Mucosa of stomach (tissue), 1 donor: ENCODE data around the gene HCN2.

ENCODE experiments used
- H3K27me3 ChIP-seq: one replicate; pipeline ENCODE4 v1.7.0; 2013; ENCODE audit warnings: mild to moderate bottlenecking, low read length; ENCODE audit not compliant: control insufficient read depth, insufficient read depth
- H3K36me3 ChIP-seq: one replicate; pipeline ENCODE4 v1.7.0; 2013; ENCODE audit warnings: low read length; ENCODE audit not compliant: control insufficient read depth, insufficient read depth
- H3K4me1 ChIP-seq: one replicate; pipeline ENCODE4 v1.7.0; 2013; ENCODE audit warnings: mild to moderate bottlenecking, low read length; ENCODE audit not compliant: control insufficient read depth, insufficient read depth
- H3K4me3 ChIP-seq: one replicate; pipeline ENCODE4 v1.7.0; 2013; ENCODE audit warnings: low read length
- H3K9ac ChIP-seq: one replicate; pipeline ENCODE4 v1.7.0; 2013; ENCODE audit warnings: mild to moderate bottlenecking, low read length, moderate library complexity
- H3K9me3 ChIP-seq: one replicate; pipeline ENCODE4 v1.7.0; 2013; ENCODE audit warnings: mild to moderate bottlenecking, low read length, moderate library complexity; ENCODE audit not compliant: control insufficient read depth
- donor health status: Pancreatic carcinoma.

HCN2 gene

DNA sequence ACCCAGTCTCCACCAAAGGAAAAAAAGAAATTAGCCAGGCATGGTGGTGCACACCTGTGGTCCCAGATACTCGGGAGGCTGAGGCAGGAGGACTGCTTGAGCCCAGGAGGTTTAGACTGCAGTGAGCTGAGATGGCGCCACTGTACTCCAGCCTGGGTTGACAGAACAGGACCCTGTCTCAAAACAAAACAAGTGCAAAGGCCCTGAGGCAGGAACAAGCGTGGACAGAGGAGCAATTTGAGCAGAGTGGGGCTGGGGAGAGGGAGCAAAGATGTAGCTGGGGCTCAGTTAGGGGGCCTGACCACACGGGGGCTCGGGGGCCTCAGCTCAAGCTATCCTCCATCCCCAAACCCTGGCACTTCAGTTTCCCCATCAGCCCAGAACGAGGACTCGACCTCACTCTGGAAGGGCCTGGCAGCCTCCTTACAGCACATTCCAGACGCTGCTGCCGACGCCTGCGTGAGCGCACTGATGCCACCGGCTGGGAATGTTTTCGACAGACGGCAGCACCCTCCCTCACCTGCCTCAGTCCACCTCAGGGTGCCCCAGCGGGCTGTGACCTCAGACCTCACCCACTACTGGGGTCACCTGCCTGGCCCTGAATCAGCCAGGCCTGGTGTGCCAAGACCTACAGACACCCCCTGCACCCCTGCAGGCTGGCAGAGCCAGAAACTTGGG is 45.4 kb downstream of the HCN2 start:
- no peak overlapping the region for H3K9ac ChIP-seq
- peaks cover 31% of the 10 kb centered on the region for H3K4me1 ChIP-seq
- no peaks in the 10 kb centered on the region for H3K36me3 ChIP-seq
- no peak overlapping the region for H3K4me3 ChIP-seq
- no peaks in the 10 kb centered on the region for H3K27me3 ChIP-seq
- no peaks in the 10 kb centered on the region for H3K9me3 ChIP-seq

DNA sequence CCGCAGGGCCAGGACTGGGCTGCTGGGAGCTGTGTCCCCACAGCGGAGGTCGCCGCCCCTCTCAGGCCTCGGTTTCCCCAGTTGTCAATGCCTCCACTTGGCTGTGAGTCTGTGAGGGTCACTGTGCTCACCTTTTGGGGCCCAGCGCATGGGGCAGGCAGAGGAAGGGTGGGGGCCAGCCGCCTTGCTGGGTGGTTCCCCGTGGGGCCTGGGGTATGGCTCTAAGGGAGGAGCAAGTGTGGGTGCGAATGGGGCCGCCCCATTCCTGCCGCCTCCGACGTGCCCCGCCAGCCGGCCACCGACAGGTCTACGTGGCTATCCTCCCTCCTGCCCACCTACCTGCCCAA is 49.2 kb downstream of the HCN2 start:
- Histone ChIP-seq H3K9ac (no peak overlapping the region), H3K9me3 (no peaks in the 10 kb centered on the region), H3K4me1 (peaks cover 19% of the 10 kb centered on the region), H3K27me3 (no peaks in the 10 kb centered on the region), H3K4me3 (peak overlapping the region; percentile 51), H3K36me3 (no peaks in the 10 kb centered on the region)

DNA sequence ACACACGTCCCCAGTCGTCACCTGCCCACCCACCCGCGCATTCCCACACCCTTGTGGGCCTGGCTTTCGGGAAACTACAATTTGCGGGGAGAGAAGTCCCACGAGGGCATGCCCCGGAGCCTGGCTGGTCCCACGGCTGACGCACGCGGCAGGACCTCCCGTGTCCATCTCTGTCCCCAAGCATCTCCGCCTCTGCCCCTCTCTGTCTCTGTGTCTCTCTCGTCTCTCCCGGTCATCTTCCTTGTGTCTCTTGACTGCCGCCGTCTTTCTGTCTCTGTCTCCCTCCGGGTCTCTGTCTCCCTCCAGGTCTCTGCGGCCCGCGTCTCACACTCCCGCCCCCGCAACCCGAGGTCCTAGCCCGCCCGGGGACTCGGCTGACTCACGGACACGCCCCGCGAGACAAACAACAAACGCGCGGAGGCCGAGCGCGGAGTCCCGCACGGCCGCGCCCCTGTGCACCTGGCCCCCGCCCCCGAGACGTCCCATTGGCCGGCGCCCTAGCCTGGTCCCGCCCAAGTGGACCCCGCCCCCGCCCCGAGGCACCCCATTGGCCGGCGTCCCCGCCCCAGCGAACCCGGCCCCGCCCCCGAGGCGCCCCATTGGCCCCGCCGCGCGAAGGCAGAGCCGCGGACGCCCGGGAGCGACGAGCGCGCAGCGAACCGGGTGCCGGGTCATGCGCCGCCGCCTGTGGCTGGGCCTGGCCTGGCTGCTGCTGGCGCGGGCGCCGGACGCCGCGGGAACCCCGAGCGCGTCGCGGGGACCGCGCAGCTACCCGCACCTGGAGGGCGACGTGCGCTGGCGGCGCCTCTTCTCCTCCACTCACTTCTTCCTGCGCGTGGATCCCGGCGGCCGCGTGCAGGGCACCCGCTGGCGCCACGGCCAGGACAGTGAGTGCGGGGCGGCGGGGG is 49.8 kb downstream of the HCN2 start, which contains the start of gene FGF22:
Gene FGF22, plus strand, starts transcription at position 627 of the 908 bp plus-strand sequence. Its CDS starts 47 bp downstream, at position 674.
- Histone ChIP-seq H3K36me3 (no peaks in the 10 kb centered on the region), H3K9ac (no peak within 1 kb of the TSS)

DNA sequence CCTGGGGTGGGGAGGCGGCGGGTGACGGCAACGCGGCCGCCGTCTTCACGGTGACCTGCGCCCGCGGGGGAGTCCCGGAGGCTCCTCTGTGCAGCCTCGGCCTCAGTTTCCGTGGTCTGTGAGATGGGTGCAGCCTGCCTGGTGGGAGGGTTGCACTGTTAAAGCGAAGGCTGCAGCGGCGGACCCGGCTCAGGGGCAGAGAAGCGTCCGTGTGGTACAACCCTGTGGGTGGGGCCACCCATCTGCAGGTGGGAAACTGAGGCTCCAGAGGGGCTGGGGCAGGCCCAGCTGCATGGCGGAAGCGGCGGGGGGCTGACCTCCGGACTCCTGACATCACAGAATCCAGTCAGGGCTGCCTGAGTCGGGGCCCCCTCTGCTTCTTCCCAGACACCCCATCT is 50.5 kb downstream of the HCN2 start:
- Histone ChIP-seq H3K4me3 (no peak overlapping the region), H3K36me3 (no peaks in the 10 kb centered on the region)

More for the DNA sequence above, 49.8 kb downstream of the HCN2 start, which contains the start of gene FGF22:
- H3K9me3 ChIP-seq = no peaks in the 10 kb centered on the region
- peak within 1 kb of the TSS; percentile 51 for H3K4me3 ChIP-seq
- peaks cover 13% of the 10 kb centered on the region for H3K4me1 ChIP-seq
- H3K27me3 ChIP-seq = no peaks in the 10 kb centered on the region

DNA sequence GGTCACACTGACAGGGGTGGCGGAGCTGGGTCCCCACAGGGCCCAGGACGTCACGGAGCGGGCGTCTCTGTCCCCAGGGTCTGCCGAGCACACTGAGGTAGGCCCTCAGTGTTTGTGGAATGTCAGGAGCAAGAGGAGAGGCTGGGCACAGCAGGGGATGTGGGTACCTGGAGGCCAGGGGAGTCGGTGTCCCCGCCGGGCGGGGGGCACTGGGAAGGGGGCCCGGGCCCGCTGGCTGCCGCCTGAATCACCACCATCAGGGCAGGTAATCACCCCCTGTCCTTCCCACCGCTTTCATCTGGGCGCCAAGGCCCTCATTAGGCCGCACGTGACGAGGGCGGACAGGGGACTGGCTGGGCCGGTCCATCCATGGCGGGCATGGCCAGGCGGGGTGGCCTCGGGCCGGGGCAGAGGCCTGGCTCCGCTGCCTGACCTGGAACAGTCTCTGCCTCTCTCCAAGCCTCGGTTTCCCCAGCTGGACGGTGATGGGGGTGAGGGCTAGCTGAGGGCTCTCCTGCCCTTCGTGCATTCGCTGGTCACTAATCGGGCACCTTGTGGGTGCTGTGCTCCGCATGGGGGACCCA is 51.0 kb downstream of the HCN2 start:
- H3K9me3 ChIP-seq = no peaks in the 10 kb centered on the region

More for the DNA sequence above, 50.5 kb downstream of the HCN2 start:
- no peak overlapping the region for H3K9ac ChIP-seq
- no peaks in the 10 kb centered on the region for H3K9me3 ChIP-seq
- H3K27me3 ChIP-seq = no peaks in the 10 kb centered on the region
- H3K4me1 ChIP-seq = peaks cover 12% of the 10 kb centered on the region

DNA sequence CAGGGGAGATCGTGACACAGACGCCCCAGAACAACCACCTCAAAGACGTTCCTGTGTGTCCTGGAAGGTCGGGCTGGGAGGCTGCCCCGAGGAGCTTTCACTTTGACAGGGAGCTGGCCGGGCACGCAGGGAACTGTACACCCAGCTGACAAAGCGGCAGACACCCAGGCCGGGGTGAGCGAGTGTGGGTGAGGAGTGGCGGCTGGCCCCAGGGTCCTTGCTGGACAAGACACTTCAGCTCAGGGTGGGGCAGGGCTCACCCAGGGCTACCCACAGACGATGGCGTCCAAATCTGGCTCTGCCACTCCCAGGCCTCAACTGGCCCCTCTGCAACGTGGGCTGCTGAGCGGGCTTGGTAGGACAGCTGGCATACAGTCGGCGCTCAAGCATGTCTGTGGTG is 52.0 kb downstream of the HCN2 start:
- Histone ChIP-seq H3K4me3 (no peak overlapping the region), H3K27me3 (no peaks in the 10 kb centered on the region), H3K36me3 (no peaks in the 10 kb centered on the region), H3K9ac (no peak overlapping the region), H3K9me3 (no peaks in the 10 kb centered on the region), H3K4me1 (peaks cover 12% of the 10 kb centered on the region)

More for the DNA sequence above, 51.0 kb downstream of the HCN2 start:
- H3K27me3 ChIP-seq = no peaks in the 10 kb centered on the region
- peaks cover 12% of the 10 kb centered on the region for H3K4me1 ChIP-seq
- H3K36me3 ChIP-seq = no peaks in the 10 kb centered on the region
- no peak overlapping the region for H3K9ac ChIP-seq
- H3K4me3 ChIP-seq = no peak overlapping the region

DNA sequence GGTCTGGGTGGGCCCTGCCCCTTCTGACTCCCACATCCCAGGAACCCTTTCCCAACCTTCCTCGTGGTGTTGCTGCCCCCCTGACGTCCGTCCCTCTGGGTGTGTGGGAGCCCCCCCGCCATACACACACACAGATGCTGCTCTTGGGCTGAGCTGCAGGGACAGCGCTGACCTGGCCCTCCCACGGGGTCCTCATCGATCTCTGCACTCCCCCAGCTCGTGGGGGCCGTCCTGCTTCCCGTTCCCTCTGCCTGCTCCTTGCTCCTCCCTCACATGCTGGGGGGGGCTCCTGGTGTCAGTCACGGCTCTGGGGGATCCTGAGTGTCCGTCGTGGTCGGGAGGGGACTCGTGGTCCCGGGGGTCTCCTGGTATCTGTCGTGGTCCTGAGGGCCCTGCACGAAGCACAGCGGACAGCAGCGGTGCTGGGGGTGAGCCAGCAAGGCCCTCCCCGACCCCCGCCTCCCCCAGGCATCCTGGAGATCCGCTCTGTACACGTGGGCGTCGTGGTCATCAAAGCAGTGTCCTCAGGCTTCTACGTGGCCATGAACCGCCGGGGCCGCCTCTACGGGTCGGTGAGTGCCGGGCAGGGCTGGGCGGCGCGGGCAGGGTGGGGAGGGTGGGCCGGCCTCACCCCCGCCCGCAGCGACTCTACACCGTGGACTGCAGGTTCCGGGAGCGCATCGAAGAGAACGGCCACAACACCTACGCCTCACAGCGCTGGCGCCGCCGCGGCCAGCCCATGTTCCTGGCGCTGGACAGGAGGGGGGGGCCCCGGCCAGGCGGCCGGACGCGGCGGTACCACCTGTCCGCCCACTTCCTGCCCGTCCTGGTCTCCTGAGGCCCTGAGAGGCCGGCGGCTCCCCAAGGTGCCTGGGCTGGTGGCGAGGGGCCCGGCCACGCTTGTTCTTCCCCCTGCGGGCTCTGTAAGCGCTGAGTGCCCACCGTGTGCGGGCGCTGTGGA is 53.4 kb downstream of the HCN2 start:
- H3K9ac ChIP-seq = no peak overlapping the region
- no peaks in the 10 kb centered on the region for H3K36me3 ChIP-seq
- H3K27me3 ChIP-seq = no peaks in the 10 kb centered on the region
- H3K4me3 ChIP-seq = no peak overlapping the region
- H3K4me1 ChIP-seq = peaks cover 12% of the 10 kb centered on the region
- no peaks in the 10 kb centered on the region for H3K9me3 ChIP-seq

DNA sequence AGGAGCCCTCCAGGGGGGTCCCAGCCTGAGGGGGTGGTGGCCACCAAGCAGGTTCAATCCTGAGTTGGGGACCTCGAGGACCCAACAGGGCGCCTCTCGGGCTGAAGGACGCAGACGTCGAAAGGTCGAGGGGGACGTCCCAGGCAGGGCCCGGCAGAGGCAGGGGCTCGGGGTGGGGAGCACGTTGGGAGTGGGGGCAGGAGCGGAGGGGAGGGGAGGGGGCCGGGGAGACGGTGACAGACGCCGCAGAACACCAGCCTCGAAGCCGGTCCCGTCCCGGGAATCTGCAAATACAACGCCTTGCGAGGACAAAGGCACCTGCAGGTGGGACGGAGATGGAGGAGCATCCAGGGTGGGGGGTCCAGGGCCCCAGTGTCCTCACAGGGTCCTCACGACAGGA is 54.1 kb downstream of the HCN2 start:
- Histone ChIP-seq H3K9me3 (no peaks in the 10 kb centered on the region), H3K36me3 (no peaks in the 10 kb centered on the region), H3K9ac (no peak overlapping the region), H3K4me3 (no peak overlapping the region), H3K27me3 (no peaks in the 10 kb centered on the region), H3K4me1 (peaks cover 12% of the 10 kb centered on the region)

DNA sequence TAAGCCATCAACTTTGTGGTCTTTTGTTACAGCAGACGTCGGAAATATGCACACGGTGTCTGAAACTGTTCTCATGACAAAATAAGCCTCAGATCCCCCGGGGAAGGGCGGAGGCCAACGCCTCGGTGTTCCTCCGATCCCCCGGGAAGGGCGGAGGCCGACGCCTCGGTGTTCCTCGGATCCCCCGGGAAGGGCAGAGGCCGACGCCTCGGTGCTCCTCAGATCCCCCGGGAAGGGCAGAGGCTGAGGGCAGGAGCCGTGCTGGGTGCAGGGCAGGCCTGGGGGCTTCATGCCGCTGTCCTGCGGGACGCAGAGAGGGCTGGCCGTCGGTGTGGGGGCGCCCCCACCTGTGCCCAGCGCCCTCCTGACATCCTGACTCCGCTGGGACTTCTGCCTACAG is 54.7 kb downstream of the HCN2 start:
- Histone ChIP-seq H3K36me3 (no peaks in the 10 kb centered on the region), H3K27me3 (no peaks in the 10 kb centered on the region), H3K9ac (no peak overlapping the region), H3K4me1 (peaks cover 6% of the 10 kb centered on the region), H3K9me3 (no peaks in the 10 kb centered on the region), H3K4me3 (no peak overlapping the region)

DNA sequence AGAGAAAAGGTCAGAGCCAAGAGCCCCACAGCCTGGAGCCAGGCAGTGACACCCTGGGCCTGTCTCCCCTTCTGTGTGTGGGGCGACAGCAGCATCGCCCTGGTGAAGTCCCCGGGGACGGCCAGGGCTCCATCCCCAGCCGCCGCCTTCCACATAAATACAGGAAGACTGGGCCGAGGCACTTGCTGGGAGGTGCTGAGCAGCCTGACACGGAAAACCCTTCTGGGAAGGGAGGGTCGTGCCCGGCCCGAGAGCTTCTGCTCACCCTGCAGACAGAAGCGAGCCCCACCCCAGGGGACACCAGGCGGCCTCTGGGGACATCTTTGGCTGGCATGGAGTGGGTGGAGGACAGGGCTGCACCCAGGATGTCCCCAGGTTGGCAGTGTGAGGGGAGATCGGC is 55.1 kb downstream of the HCN2 start:
- H3K4me1 ChIP-seq = peaks cover 4% of the 10 kb centered on the region
- H3K27me3 ChIP-seq = no peaks in the 10 kb centered on the region
- H3K4me3 ChIP-seq = no peak overlapping the region
- H3K9ac ChIP-seq = no peak overlapping the region
- no peaks in the 10 kb centered on the region for H3K36me3 ChIP-seq
- no peaks in the 10 kb centered on the region for H3K9me3 ChIP-seq

DNA sequence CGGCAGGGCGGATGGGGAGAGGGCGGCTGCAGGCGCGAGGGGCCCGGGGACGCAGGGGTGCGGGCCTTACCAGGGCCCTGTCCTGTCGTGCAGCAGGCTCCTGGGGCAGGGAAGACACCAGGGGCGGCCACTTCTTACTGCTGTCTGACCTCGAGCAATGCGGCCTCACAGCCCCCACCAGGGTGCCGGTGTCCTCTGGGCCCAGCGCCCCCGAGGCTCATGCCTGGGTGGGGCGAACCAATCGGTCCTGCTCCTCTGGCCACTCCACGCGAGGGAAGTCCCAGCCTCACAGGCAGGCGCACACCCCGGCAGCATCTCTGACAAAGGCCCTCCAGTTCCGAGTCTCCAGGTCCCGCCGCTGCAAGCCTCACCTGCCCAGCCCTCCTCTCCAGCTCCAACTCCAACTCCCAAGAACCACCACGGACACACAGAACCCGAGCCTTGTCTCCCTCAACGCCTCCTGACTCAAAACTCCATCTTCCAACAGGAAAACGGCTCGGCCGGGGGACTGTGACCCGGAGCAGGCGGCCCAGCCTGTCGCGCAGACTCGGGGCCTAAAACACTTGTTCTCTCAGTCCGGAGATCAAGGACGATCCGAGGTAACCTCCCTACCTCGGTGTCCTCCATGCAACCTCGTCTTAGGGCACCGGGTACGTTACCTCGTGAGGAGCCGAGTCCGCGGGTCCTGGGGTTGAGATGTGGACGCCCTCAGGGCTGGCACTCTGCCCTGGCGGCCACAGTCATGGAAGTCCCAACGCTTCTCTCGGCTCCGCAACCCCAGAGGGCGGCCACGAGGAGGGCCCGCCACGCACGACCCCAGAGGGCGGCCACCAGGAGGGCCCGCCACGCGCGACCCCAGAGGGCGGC is 56.5 kb downstream of the HCN2 start:
- Histone ChIP-seq H3K36me3 (no peaks in the 10 kb centered on the region), H3K4me3 (no peak overlapping the region), H3K4me1 (no peaks in the 10 kb centered on the region), H3K27me3 (no peaks in the 10 kb centered on the region), H3K9me3 (no peaks in the 10 kb centered on the region), H3K9ac (no peak overlapping the region)
